Measurements from ENCODE around the gene ZNF280A. TPM values are rescaled to one million over a fixed set of nuclear protein-coding genes. Genes with fewer than 3 reads are reported as not detected.
"Not testable (repeated sequence)": the region's sequence is repeated elsewhere in the genome, so short reads cannot be mapped to it uniquely, and the experiment has no call there.

ZNF280A gene
- polyA plus RNA-seq, 4 donors = not detected

DNA sequence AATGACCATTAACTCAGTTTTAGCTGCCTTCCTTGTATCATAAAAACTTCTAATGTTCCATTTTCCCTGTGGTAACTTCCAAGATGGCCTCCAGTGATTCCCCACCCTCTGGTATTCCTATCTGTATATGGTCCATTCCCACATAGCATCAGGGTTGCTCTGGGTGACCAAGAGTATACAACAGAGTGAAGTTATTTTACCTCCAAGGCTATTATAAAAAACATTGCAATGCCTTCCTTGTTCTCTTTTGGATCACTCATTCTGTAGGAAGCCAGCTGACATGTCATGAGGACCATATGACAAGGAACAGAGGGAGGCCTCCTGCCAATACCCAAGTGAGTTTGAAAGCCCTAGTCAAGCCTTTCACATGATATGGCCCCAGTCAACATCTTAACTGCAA, 41.6 kb downstream of the ZNF280A start:
- no peak for DNase-seq (ENCODE audit: low read depth in 4 of 4, low spot score in 3 of 4)

DNA sequence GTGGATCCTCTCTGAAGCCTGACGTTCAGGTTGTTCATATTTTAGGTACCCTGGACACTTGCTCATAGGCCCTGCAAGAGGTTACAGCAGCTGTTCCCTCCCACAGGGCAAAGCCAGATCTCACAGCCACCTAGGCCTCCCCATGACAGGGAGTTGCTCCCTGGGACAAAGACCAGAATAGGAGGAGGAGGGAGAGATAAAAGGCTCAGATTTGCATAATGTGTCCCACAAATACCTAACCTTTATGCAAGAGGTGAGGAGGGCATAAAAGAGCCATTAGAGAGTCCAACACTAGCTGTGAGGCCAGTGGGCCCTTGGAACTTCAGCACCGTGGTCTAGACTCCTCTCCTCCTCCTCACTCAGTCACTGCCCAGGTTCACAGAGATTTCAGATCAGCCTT, 45.3 kb downstream of the ZNF280A start:
- DNase-seq (ENCODE audit: low read depth in 4 of 4, low spot score in 3 of 4) = no peak

DNA sequence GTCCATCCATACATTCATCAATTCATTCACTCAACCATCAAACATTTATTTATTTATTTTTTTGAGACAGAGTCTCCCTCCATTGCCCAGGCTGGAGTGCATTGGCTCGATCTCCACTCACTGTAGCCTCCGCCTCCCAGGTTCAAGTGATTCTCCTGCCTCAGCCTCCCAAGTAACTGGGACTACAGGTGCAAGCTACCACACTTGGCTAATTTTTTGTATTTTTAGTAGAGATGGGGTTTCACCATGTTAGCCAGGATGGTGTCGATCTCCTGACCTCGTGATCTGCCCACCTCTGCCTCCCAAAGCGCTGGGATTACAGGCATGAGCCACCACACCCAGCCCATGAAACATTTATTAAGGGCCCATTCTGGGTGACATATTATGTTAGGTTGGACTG, 49.0 kb downstream of the ZNF280A start:
- DNase-seq (ENCODE audit: low read depth in 4 of 4, low spot score in 3 of 4) = not testable (repeated sequence)

DNA sequence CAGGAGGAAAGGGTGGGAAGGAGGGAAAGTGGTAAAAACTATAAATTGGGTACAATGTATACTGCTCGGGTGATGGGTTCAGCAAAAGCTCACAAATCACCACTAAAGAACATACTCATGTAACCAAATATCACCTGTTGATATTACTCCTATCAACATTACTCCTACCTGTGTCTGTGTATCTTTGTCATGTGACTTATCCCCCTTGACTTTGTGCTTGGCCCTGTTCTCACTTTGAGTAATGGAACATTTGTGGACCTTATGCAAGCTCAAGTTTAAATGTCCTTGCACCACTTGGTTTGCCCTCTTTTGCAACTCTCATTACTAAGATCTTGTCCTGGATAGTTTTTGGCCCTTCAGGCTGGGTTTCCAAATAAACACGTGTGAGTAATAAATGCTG, 50.5 kb downstream of the ZNF280A start:
- no peak for DNase-seq (ENCODE audit: low read depth in 4 of 4, low spot score in 3 of 4)

DNA sequence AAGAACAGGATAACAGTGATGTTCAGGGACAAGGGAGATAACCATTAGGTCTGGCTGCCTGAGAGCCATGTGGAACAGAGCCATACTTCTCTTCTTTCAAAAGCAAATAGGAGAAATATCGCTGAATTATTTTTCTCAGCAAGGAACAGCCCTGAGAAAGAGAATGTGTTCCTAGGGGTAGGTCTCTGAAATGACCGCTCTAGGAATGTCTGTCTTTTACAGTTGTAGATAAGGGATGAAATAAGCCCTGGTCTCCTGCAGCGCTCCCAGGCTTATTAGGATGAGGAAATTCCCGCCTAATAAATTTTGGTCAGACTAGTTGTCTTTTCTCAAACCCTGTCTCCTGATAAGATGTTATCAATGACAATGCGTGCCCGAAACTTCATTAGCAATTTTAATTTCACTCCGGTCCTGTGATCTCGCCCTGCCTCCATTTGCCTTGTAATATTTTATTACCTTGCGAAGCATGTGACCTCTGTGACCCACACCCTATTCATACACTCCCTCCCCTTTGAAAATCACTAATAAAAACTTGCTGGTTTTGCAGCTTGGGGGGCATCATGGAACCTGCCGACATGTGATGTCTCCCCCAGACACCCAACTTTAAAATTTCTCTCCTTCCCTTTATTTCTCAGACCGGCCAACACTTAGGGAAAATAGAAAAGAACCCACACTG, 51.1 kb downstream of the ZNF280A start:
- DNase-seq (ENCODE audit: low read depth in 4 of 4, low spot score in 3 of 4) = not testable (repeated sequence)

DNA sequence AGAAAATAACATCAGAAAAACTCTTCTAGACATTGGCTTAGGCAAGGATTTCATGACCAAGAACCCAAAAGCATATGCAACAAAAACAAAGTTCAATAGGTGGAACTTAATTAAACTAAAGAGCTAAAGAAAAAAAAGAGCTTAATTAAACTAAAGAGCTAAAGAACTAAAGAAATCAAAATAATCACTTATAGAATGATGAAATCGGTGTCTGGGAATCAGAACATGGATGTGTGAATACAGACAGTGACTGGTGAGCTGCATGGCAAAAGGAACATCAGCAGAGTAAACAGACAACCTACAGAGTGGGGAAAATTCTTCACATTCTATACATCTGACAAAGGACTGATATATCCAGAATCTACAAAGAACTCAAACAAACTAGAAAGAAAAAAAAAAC, 53.0 kb downstream of the ZNF280A start:
- no peak for DNase-seq (ENCODE audit: low read depth in 4 of 4, low spot score in 3 of 4)

DNA sequence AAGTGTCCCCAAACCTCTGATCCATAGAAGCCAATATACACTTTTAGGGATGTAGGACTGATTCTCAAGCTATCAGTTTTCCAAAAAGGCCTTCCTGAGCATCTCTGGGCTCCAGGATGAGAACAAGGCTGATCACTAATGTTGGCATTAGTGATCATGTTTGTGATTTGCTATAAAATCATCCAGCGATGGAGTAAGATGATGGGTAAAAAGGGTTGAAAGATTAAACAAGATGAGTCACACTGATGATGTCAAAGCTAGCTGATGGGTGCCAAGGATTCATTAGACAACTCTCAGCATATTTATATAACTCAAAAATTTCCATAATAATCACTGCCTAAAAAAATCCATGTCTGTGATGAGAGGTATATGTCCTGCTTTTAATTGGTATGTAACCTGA, 54.3 kb downstream of the ZNF280A start:
- no peak for DNase-seq (ENCODE audit: low read depth in 4 of 4, low spot score in 3 of 4)

DNA sequence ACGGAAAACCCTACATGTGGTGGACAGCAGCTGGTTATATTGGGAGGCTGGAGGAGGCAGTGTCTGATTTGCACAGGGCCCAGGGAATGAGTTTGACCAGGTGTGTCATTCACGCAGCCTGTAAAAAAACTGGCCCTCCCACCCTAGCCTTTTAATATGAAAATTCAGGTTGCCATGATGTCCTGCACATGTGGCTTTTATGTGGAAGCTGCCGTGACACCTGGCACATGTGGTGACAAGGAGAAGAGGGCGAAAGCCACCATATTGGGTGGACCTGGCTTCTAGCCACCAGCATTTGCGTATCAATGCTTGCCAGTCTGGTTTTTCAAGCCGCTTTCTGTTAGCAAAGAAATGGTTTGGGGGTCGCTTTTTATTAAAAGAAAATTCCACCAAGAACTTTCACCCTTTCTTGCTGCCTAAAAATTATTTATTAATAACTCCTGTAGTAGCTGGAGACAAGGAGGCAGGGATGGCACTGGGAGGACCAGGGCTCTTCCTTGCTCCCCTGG, 54.9 kb downstream of the ZNF280A start:
- no peak for DNase-seq (ENCODE audit: low read depth in 4 of 4, low spot score in 3 of 4)

DNA sequence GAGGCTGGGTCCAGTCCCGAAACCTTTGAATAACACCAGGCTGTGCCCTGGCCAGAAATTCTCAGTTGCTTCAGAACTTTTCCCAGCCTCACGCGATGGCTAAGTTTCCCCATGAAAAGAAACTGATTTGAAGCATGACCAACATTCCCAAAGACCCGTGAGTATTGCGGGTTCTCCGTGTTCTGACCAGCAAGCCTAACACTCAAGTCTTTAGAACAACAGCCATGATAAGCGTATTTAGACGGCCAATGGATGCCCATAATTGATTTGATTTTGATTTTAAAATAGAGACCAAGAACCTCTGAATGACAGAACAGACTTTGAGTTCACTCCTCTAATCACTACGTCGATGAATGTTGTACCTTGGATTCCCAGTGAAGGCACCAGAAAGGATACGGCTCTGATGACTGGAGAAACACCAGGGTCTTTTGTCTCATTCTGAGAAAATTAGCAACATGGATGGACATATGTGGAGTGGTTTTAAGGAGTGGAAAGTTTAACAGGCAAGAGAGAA, 55.5 kb downstream of the ZNF280A start:
- DNase-seq (ENCODE audit: low read depth in 4 of 4, low spot score in 3 of 4) = no peak

DNA sequence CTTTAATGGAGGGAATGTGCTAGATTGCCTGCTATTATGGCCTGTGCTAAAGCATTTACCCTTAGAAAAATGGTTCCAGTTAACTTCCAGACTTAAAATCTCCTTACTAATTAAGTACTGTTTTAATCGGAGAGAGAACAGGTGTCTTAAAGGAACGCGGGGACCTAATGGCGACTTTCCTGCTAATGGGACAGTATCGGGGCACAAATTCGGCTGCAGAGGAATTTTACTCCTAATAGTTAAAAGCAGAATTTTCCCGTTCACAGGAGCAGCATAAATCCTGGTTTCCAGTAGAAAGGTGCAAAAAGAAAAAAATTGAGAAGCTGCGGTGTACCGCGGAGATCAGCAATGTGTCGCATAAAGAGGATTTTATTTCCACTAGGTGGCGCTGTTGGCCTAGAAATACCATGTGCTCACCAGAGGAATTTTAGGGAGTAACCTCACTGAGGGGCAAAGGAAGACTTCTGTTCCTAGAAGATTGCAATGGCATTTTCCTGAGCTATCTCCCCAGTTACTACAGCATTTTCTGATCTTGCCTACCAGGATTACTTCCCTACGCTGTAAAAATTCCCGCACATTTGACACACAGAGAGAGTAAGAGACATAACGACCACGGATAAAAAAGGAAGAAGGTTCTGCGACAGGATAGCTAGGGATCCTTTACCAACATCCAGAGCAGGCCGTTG, 56.1 kb downstream of the ZNF280A start:
- peak; percentile 55 to 72 (median 62) for DNase-seq (ENCODE audit: low read depth in 4 of 4, low spot score in 3 of 4)

Other genes with a start within 250 kb of the ZNF280A start
- 1 to 10 TPM; 4.2 to 4.8 (median 4.6) TPM for gene ZNF280B, start 11.5 kb downstream of the ZNF280A start, polyA plus RNA-seq (ENCODE audit: insufficient read length in 4 of 4)
- gene PRAME, start 39.0 kb upstream of the ZNF280A start, polyA plus RNA-seq (ENCODE audit: insufficient read length in 4 of 4) = 1 to 10 TPM in 3 of 4 donors, under 1 TPM in 1; 0.54 to 1.5 (median 1.3) TPM
- under 1 TPM in 1 of 4 donors, not detected in 3; 0.18 TPM for gene GGTLC2, start 124.3 kb upstream of the ZNF280A start, polyA plus RNA-seq (ENCODE audit: insufficient read length in 4 of 4)